OCI-LY1 (cell line): ENCODE data around the gene NCOR2.

ENCODE experiments used
- H2AFZ ChIP-seq: fragments of 200-600 bp; sonication (generic), shearing (Covaris generic); 2 replicates; pipeline ENCODE4 v1.6.0; 2014; ENCODE audit warnings: antibody characterized with exemption, mild to moderate bottlenecking, low read length
- H3F3A ChIP-seq: fragments of 200-600 bp; sonication (generic), shearing (Covaris generic); 2 replicates; pipeline ENCODE4 v1.6.0; 2014; ENCODE audit warnings: mild to moderate bottlenecking, antibody characterized with exemption, low read length, moderate library complexity; ENCODE audit not compliant: insufficient read depth
- H3K27ac ChIP-seq: fragments of 200-600 bp; sonication (generic); 2 replicates; pipeline ENCODE4 v1.5.1; 2014; ENCODE audit warnings: low read length, mixed run types, mild to moderate bottlenecking, low read depth; ENCODE audit not compliant: poor library complexity, severe bottlenecking
- H3K27me3 ChIP-seq: fragments of 200-600 bp; sonication (generic); 2 replicates; pipeline ENCODE4 v1.6.0; 2014; ENCODE audit warnings: antibody characterized with exemption, mild to moderate bottlenecking, low read length, moderate library complexity; ENCODE audit not compliant: insufficient read depth
- H3K36me3 ChIP-seq: fragments of 200-600 bp; sonication (generic); 2 replicates; pipeline ENCODE4 v1.6.1; 2014; ENCODE audit warnings: mild to moderate bottlenecking, antibody characterized with exemption, low read length, moderate library complexity, mixed read lengths; ENCODE audit not compliant: insufficient read depth
- H3K4me1 ChIP-seq: fragments of 200-600 bp; sonication (generic); 2 replicates; pipeline ENCODE4 v1.5.1; 2014; ENCODE audit warnings: mild to moderate bottlenecking, low read length, moderate library complexity; ENCODE audit not compliant: insufficient read depth, severe bottlenecking
- H3K4me2 ChIP-seq: fragments of 200-600 bp; sonication (generic), shearing (Covaris generic); 2 replicates; pipeline ENCODE4 v1.6.1; 2014; ENCODE audit warnings: low read length
- H3K4me3 ChIP-seq: fragments of 200-600 bp; sonication (generic); 2 replicates; pipeline ENCODE4 v1.5.1; 2014; ENCODE audit warnings: low read length, low read depth, mild to moderate bottlenecking, mixed read lengths; ENCODE audit not compliant: poor library complexity, severe bottlenecking
- H3K79me2 ChIP-seq: fragments of 200-600 bp; shearing (Covaris generic); 2 replicates; pipeline ENCODE4 v1.6.1; 2016; ENCODE audit warnings: mixed run types, low read length, mixed read lengths; ENCODE audit not compliant: insufficient read depth
- H3K9ac ChIP-seq: fragments of 200-600 bp; sonication (generic), shearing (Covaris generic); 2 replicates; pipeline ENCODE4 v1.6.1; 2014; ENCODE audit warnings: mild to moderate bottlenecking, low read length, mixed read lengths
- H3K9me2 ChIP-seq: fragments of 200-600 bp; sonication (generic), shearing (Covaris generic); 2 replicates; pipeline ENCODE4 v1.6.1; 2014; ENCODE audit warnings: low read depth, mild to moderate bottlenecking, low read length, mixed read lengths
- H3K9me3 ChIP-seq: fragments of 200-600 bp; shearing (Covaris generic); 2 replicates; pipeline ENCODE4 v1.6.1; 2014; ENCODE audit warnings: low read length, mixed read lengths
- H4K20me1 ChIP-seq: fragments of 200-600 bp; sonication (generic), shearing (Covaris generic); 2 replicates; pipeline ENCODE4 v1.6.0; 2016; ENCODE audit warnings: mild to moderate bottlenecking, low read length; ENCODE audit not compliant: insufficient read depth
- CTCF ChIP-seq: fragments of 200-600 bp; sonication (generic), shearing (Covaris generic); IDR thresholded peaks from 2 replicates; pipeline ENCODE4 v1.5.1; 2017; ENCODE audit warnings: mild to moderate bottlenecking, antibody characterized with exemption, low read length, moderate library complexity, mixed read lengths
- EZH2 ChIP-seq: fragments of 200-600 bp; sonication (generic), shearing (Covaris generic); IDR thresholded peaks from 2 replicates; pipeline ENCODE4 v1.8.0; 2017; ENCODE audit warnings: borderline replicate concordance, mixed run types, mild to moderate bottlenecking, antibody characterized with exemption, low read length, moderate library complexity, mixed read lengths

The NCOR2 gene

GRCh38 chr12:124549629-124550028, 17.8 kb downstream of the NCOR2 start:
- peaks cover 4% of the 10 kb centered on the region; the same call in 1 of the 2 replicates for H4K20me1 ChIP-seq

GRCh38 chr12:124548854-124549378, 18.5 kb downstream of the NCOR2 start:
- TF ChIP-seq CTCF (no peak), EZH2 (no peak)
- Histone ChIP-seq H3K4me2 (no peak overlapping the region), H3K27me3 (peaks cover 17% of the 10 kb centered on the region; the same call in 1 of the 2 replicates), H2AFZ (no peak overlapping the region), H3K9me2 (no peaks in the 10 kb centered on the region), H3F3A (no peaks in the 10 kb centered on the region), H4K20me1 (peaks cover 4% of the 10 kb centered on the region; the same call in 1 of the 2 replicates), H3K4me3 (no peak overlapping the region), H3K27ac (no peak overlapping the region), H3K9me3 (no peaks in the 10 kb centered on the region), H3K4me1 (peaks cover 22% of the 10 kb centered on the region), H3K79me2 (no peaks in the 10 kb centered on the region), H3K9ac (no peak overlapping the region), H3K36me3 (no peaks in the 10 kb centered on the region)

More at GRCh38 chr12:124549629-124550028, 17.8 kb downstream of the NCOR2 start:
- no peaks in the 10 kb centered on the region for H3F3A ChIP-seq
- H3K27ac ChIP-seq, result no peak overlapping the region
- no peak overlapping the region for H3K4me3 ChIP-seq
- H3K9me3 ChIP-seq, result no peaks in the 10 kb centered on the region
- H2AFZ ChIP-seq, result no peak overlapping the region
- no peak overlapping the region for H3K4me2 ChIP-seq
- TF ChIP-seq CTCF, result no peak
- no peak for TF ChIP-seq EZH2
- H3K9ac ChIP-seq, result no peak overlapping the region
- peaks cover 17% of the 10 kb centered on the region; the same call in 1 of the 2 replicates for H3K27me3 ChIP-seq
- H3K79me2 ChIP-seq, result no peaks in the 10 kb centered on the region
- no peaks in the 10 kb centered on the region for H3K36me3 ChIP-seq
- peaks cover 15% of the 10 kb centered on the region for H3K4me1 ChIP-seq
- no peaks in the 10 kb centered on the region for H3K9me2 ChIP-seq

GRCh38 chr12:124547626-124548025, 19.8 kb downstream of the NCOR2 start:
- H3K9me3 ChIP-seq, result no peaks in the 10 kb centered on the region
- H3K27ac ChIP-seq, result no peak overlapping the region
- TF ChIP-seq EZH2 (no peak), CTCF (no peak)
- H3F3A ChIP-seq, result no peaks in the 10 kb centered on the region
- H3K4me2 ChIP-seq, result no peak overlapping the region
- H3K27me3 ChIP-seq, result peaks cover 13% of the 10 kb centered on the region; the same call in 1 of the 2 replicates
- no peak overlapping the region for H3K9ac ChIP-seq
- H2AFZ ChIP-seq, result no peak overlapping the region
- H3K79me2 ChIP-seq, result no peaks in the 10 kb centered on the region
- no peaks in the 10 kb centered on the region for H3K9me2 ChIP-seq
- no peaks in the 10 kb centered on the region for H3K36me3 ChIP-seq
- no peak overlapping the region for H3K4me3 ChIP-seq
- peaks cover 32% of the 10 kb centered on the region for H3K4me1 ChIP-seq
- H4K20me1 ChIP-seq, result peaks cover 4% of the 10 kb centered on the region; the same call in 1 of the 2 replicates
